Fibroblast of skin of right quadriceps (primary cell): ENCODE results near the gene PRSS56.
A peak's percentile ranks its signal among the peaks of the same experiment; 100 is the strongest.

Experiments used
- DNase-seq: peaks from one replicate; pipeline ENCODE4 v3.0.0-alpha.2; 2013

Gene PRSS56

GRCh38 chr2:232574674-232575403, 54.7 kb downstream of the PRSS56 start:
- peak; percentile 26 for DNase-seq
